GM12878 (cell line): ENCODE data around the gene ADPGK. TPM values are rescaled to one million over a fixed set of nuclear protein-coding genes. Genes with fewer than 3 reads are reported as not detected.

Experiments
- ATAC-seq: fragments of 200-7000 bp; cut with Tn5 transposase; 3 replicates; pipeline ENCODE4 v1.9.1; 2020; ENCODE audit warnings: mild to moderate bottlenecking, moderate library complexity
- BruUV-seq: library from RNA; stranded (reverse); fragments of 400-500 nt; replicated peaks from 2 replicates; lab custom pipeline; 2021; lab: Mats Ljungman, UMichigan
- CTCF ChIA-PET: fragments of 300-600 bp; sonication (Branson Sonifier 250); formaldehyde crosslinking; extraction: SDS; loops from one replicate; lab custom pipeline; 2021; ENCODE audit warnings: inconsistent platforms; lab: Yijun Ruan, JAX
- POLR2A ChIA-PET: fragments of 350-600 bp; formaldehyde crosslinking; extraction: SDS; loops from one replicate; lab custom pipeline; 2021; ENCODE audit warnings: inconsistent platforms; lab: Charles Lee
- RAD21 ChIA-PET: fragments of 300-600 bp; sonication (Branson Sonifier 250); formaldehyde crosslinking; loops from one replicate; lab custom pipeline; 2023; ENCODE audit warnings: antibody characterized with exemption; ENCODE audit not compliant: unreplicated experiment; lab: Charles Lee
- SMC1A ChIA-PET: fragments of 300-600 bp; sonication (Branson Sonifier 250); formaldehyde crosslinking; loops from one replicate; lab custom pipeline; 2023; ENCODE audit not compliant: unreplicated experiment, uncharacterized antibody; lab: Charles Lee
- DNase-seq: peaks from one replicate; pipeline ENCODE4 v3.0.0-alpha.2; 2011; ENCODE audit warnings: low read depth, low spot score
- FAIRE-seq: peaks from 3 replicates; lab custom pipeline; 2011; peaks lifted over from hg19 to GRCh38; lab: Jason Lieb, UNC
- H2AFZ ChIP-seq: 2 replicates; pipeline ENCODE4 v1.6.0; 2011; ENCODE audit warnings: low read depth, low read length, control low read depth; ENCODE audit not compliant: control insufficient read depth
- H3K27ac ChIP-seq: 2 replicates; pipeline ENCODE4 v1.5.1; 2011; ENCODE audit warnings: control low read depth; ENCODE audit not compliant: control insufficient read depth, insufficient read depth
- H3K27me3 ChIP-seq, 2 experiments: replicated peaks in 1 of 2; 2 replicates each; pipeline versions ENCODE4 v1.6.0 to v1.6.1; 2011; ENCODE audit warnings: low read length in 1 of 2; ENCODE audit not compliant: control insufficient read depth in 2 of 2, insufficient read depth in 2 of 2
- H3K36me3 ChIP-seq, 2 experiments: 2 replicates each; pipeline ENCODE4 v1.5.1; 2011; ENCODE audit warnings: low read length in 1 of 2; ENCODE audit not compliant: control insufficient read depth in 2 of 2, insufficient read depth in 2 of 2
- H3K4me1 ChIP-seq: 2 replicates; pipeline ENCODE4 v1.6.1; 2011; ENCODE audit warnings: mild to moderate bottlenecking, low read length, moderate library complexity, mixed read lengths; ENCODE audit not compliant: control insufficient read depth, insufficient read depth
- H3K4me2 ChIP-seq: 2 replicates; pipeline ENCODE4 v1.6.0; 2011; ENCODE audit warnings: control low read depth; ENCODE audit not compliant: control insufficient read depth, insufficient read depth
- H3K4me3 ChIP-seq: fragments of 200-600 bp; sonication (generic); 2 replicates; pipeline ENCODE4 v1.5.1; 2016
- H3K79me2 ChIP-seq: 2 replicates; pipeline ENCODE4 v1.6.0; 2011; ENCODE audit warnings: low read length; ENCODE audit not compliant: control insufficient read depth, insufficient read depth
- H3K9ac ChIP-seq: 2 replicates; pipeline ENCODE4 v1.8.0; 2011; ENCODE audit warnings: low read length, control low read depth, mixed read lengths; ENCODE audit not compliant: control insufficient read depth, insufficient read depth
- H3K9me3 ChIP-seq: replicated peaks from 3 replicates; pipeline ENCODE4 v1.5.1; 2011; ENCODE audit warnings: mild to moderate bottlenecking, low read length; ENCODE audit not compliant: control insufficient read depth, insufficient read depth
- H4K20me1 ChIP-seq: 2 replicates; pipeline ENCODE4 v1.6.0; 2011; ENCODE audit not compliant: control insufficient read depth, insufficient read depth
- BCL3 ChIP-seq: IDR thresholded peaks from 2 replicates; pipeline ENCODE4 v1.6.1; 2011; ENCODE audit warnings: borderline replicate concordance, low read depth, mild to moderate bottlenecking, moderate library complexity, low read length; ENCODE audit not compliant: insufficient read depth, poor library complexity, severe bottlenecking
- CREM ChIP-seq: IDR thresholded peaks from 2 replicates; pipeline ENCODE4 v1.6.1; 2014; ENCODE audit warnings: antibody characterized with exemption, low read depth
- CTCF ChIP-seq, 3 experiments: IDR thresholded peaks in 2 of 3; conservative IDR thresholded peaks in 1 of 3; 2 replicates each; pipeline ENCODE4 v1.5.1; 2011; ENCODE audit warnings: low read depth in 3 of 3, low read length in 3 of 3, mild to moderate bottlenecking in 3 of 3, control low read depth in 2 of 3, moderate library complexity in 2 of 3, inconsistent platforms in 1 of 3, mixed read lengths in 1 of 3; ENCODE audit not compliant: control insufficient read depth in 2 of 3, insufficient read depth in 1 of 3; ENCODE audit errors: extremely low read depth in 1 of 3
- EP300 ChIP-seq, 2 experiments: fragments of 150-350 bp in 1 of 2; IDR thresholded peaks; 2 replicates each; pipeline ENCODE4 v1.6.1; 2011 to 2012; ENCODE audit warnings: low read depth in 2 of 2, low read length in 2 of 2, borderline replicate concordance in 1 of 2, improper control_type of control experiment in 1 of 2, inconsistent platforms in 1 of 2; ENCODE audit not compliant: control insufficient read depth in 1 of 2
- ESRRA ChIP-seq: IDR thresholded peaks from 2 replicates; pipeline ENCODE4 v1.6.1; 2012; ENCODE audit warnings: mild to moderate bottlenecking, low read length, improper control_type of control experiment
- HCFC1 ChIP-seq: fragments of 150-350 bp; IDR thresholded peaks from 2 replicates; pipeline ENCODE4 v1.6.1; 2014; ENCODE audit warnings: low read length
- JUNB ChIP-seq: IDR thresholded peaks from 2 replicates; pipeline ENCODE4 v1.6.1; 2016; ENCODE audit warnings: antibody characterized with exemption, mild to moderate bottlenecking
- MEF2A ChIP-seq: IDR thresholded peaks from 2 replicates; pipeline ENCODE4 v1.6.1; 2011; ENCODE audit warnings: low read depth, mild to moderate bottlenecking, low read length, moderate library complexity; ENCODE audit not compliant: insufficient read depth
- SUPT20H ChIP-seq: IDR thresholded peaks from 2 replicates; pipeline ENCODE4 v1.6.1; 2011; ENCODE audit warnings: low read depth, mild to moderate bottlenecking, low read length, moderate library complexity, borderline replicate concordance; ENCODE audit not compliant: control insufficient read depth
- WRNIP1 ChIP-seq: IDR thresholded peaks from 2 replicates; pipeline ENCODE4 v1.6.1; 2011; ENCODE audit warnings: low read depth, low read length, improper control_type of control experiment, borderline replicate concordance
- YBX1 ChIP-seq: fragments of 450-650 bp; IDR thresholded peaks from 2 replicates; pipeline ENCODE4 v1.6.1; 2016; ENCODE audit warnings: antibody characterized with exemption
- ZNF207 ChIP-seq: fragments of 450-650 bp; IDR thresholded peaks from 2 replicates; pipeline ENCODE4 v1.6.1; 2014; ENCODE audit warnings: antibody characterized with exemption, mild to moderate bottlenecking, borderline replicate concordance
- WGBS: methylation state at CpG from one replicate; pipeline ENCODE4 v1.1.6; 2016; ENCODE audit warnings: low lambda C conversion rate; ENCODE audit not compliant: insufficient replicate concordance, insufficient coverage; ENCODE audit errors: missing lambda C conversion rate; 5-methylcytosine and 5-hydroxymethylcytosine counted together
- in situ Hi-C: fragments of 300-500 bp; cut with MboI; formaldehyde crosslinking; loops from 9 replicates; pipeline ENCODE4 v1.14.3; 2018; ENCODE audit warnings: mixed read lengths
- intact Hi-C: fragments of 100-400 bp; cut with micrococcal nuclease; formaldehyde crosslinking; loops from one replicate; pipeline ENCODE4 v1.14.2; 2022; ENCODE audit not compliant: unreplicated experiment
- polyA plus RNA-seq, 11 experiments: library from polyadenylated mRNA; depleted of rRNA in 4 of 11; unstranded in 6 of 11; stranded (reverse) in 5 of 11; fragments of >200 nt; fragmentation: Nextera tagmentation in 4 of 11; fragmentation: Illumina TruSeq in 1 of 11; extraction: Ambion mirVana in 4 of 11; extraction: Trizol in 1 of 11; gene quantifications; 1 replicate in 1 of 11; 2 replicates in 10 of 11; pipeline versions ENCODE4 v1.2.1 to v1.2.3, GENCODE V29; 2011 to 2016; ENCODE audit warnings: inconsistent platforms in 2 of 11, missing spikeins in 2 of 11, low read depth in 1 of 11
- total RNA-seq, 4 experiments: library from RNA; depleted of rRNA in 3 of 4; stranded (reverse); fragments of >200 nt in 3 of 4; fragmentation: Illumina TruSeq in 1 of 4; extraction: Trizol in 1 of 4; gene quantifications; 2 replicates each; pipeline versions ENCODE4 v1.2.1 to v1.2.3, GENCODE V29; 2013 to 2021

The ADPGK gene
- total and polyA plus RNA-seq, 10 of the 15 experiments (the other 5 are each of a cell fraction or from before 2014, with no cell fraction given) = 13.8 to 146 (median 56.7) TPM

- TF ChIP-seq ZNF207 (no peak), CREM (no peak)
- no peaks in the 10 kb centered on the region for H3K27me3 ChIP-seq
- FAIRE-seq = no peak
- 24% methylated on average over 1 of the region's 1 CpG for WGBS
- no peaks in the 10 kb centered on the region for H4K20me1 ChIP-seq
- BruUV-seq = no TSS peak
- intact Hi-C loops (no loop called here), in situ Hi-C loops (no loop called here)
- 0 out of 3 replicates have a peak, but pooled peaks have one; percentile 11 for ATAC-seq
- peaks cover 22% of the 10 kb centered on the region for H3K4me1 ChIP-seq
- peaks cover 31% of the 10 kb centered on the region for H3K79me2 ChIP-seq
- DNase-seq = no peak
- POLR2A ChIA-PET = interaction anchor here (1.0 kb wide), 1 partner anchor 11 kb away, joined by 3 read pairs; no protein-coding TSS in a partner anchor
- no peak overlapping the region for H3K4me2 ChIP-seq
- no peak overlapping the region for H2AFZ ChIP-seq
- CTCF ChIA-PET = no interaction called here
- RAD21 ChIA-PET = no interaction called here
- H3K36me3 ChIP-seq = peaks cover 7 to 54% of the 10 kb centered on the region in 2 experiments
- peaks cover 10% of the 10 kb centered on the region for H3K9me3 ChIP-seq
- SMC1A ChIA-PET = interaction anchor here (1.3 kb wide), 1 partner anchor 45 kb away, joined by 3 read pairs; no protein-coding TSS in a partner anchor
- no peak overlapping the region for H3K9ac ChIP-seq
- no peak overlapping the region for H3K4me3 ChIP-seq
- no peak overlapping the region; the same call in 1 of the 2 replicates for H3K27ac ChIP-seq
These were observed 12.2 kb downstream of the ADPGK start for GRCh38 chr15:72771329-72771725.

GRCh38 chr15:72770673-72771328 is 12.8 kb downstream of the ADPGK start:
- Histone ChIP-seq H3K36me3 (peaks cover 8 to 58% of the 10 kb centered on the region in 2 experiments), H3K9me3 (peaks cover 10% of the 10 kb centered on the region), H2AFZ (no peak overlapping the region), H3K9ac (no peak overlapping the region), H4K20me1 (no peaks in the 10 kb centered on the region), H3K4me1 (peaks cover 22% of the 10 kb centered on the region), H3K4me3 (no peak overlapping the region), H3K27me3 (no peaks in the 10 kb centered on the region), H3K4me2 (no peak overlapping the region), H3K27ac (no peak overlapping the region; the same call in 1 of the 2 replicates), H3K79me2 (peaks cover 27% of the 10 kb centered on the region)
- in situ Hi-C loops (no loop called here), intact Hi-C loops (no loop called here)
- FAIRE-seq (no peak), DNase-seq (no peak), ATAC-seq (peak; percentile 77)
- WGBS = 32% methylated on average over 6 of the region's 6 CpGs
- RAD21 ChIA-PET = no interaction called here
- POLR2A ChIA-PET = interaction anchor here (1.0 kb wide), 1 partner anchor 11 kb away, joined by 3 read pairs; no protein-coding TSS in a partner anchor
- BruUV-seq = no TSS peak
- CTCF ChIA-PET = interaction anchor here (1.3 kb wide), 1 partner anchor 470 kb away, joined by 3 read pairs; no protein-coding TSS in a partner anchor
- SMC1A ChIA-PET = interaction anchor here (1.3 kb wide), 1 partner anchor 49 kb away, joined by 5 read pairs; no protein-coding TSS in a partner anchor
- TF ChIP-seq ESRRA (no peak), WRNIP1 (no peak), SUPT20H (no peak), CREM (0 out of 2 replicates have a peak, but pooled peaks have one; percentile 15), JUNB (peak; percentile 79), CTCF (IDR thresholded peaks at IDR 0.05 in 2 of 3, conservative IDR thresholded peaks at IDR 0.05 in 1 of 3; ENCODE audit: control insufficient read depth in 2 of 3, extremely low read depth in 1 of 3, insufficient read depth in 1 of 3, low read depth in 3 of 3, low read length in 3 of 3) (peak; percentile 17 to 18 (median 17); a peak in 2 of 6 replicates), MEF2A (0 out of 2 replicates have a peak, but pooled peaks have one; percentile 50), EP300 (IDR thresholded peaks at IDR 0.05; ENCODE audit: borderline replicate concordance in 1 of 2, control insufficient read depth in 1 of 2, low read depth in 2 of 2, low read length in 2 of 2) (no peak), BCL3 (no peak), YBX1 (no peak), HCFC1 (no peak)
